ENCODE measurements around the gene CHPF. TPM values are rescaled to one million over a fixed set of nuclear protein-coding genes. Genes with fewer than 3 reads are reported as not detected.

The CHPF gene
- total RNA-seq, 2 experiments from 2014 or later = 24.1 to 33.0 TPM

- POLR2A ChIA-PET = interaction anchor here (3.3 kb wide), 1 partner anchor 51 kb away, joined by 14 read pairs; the partner anchor contains the start of gene STK11IP
- H3K27ac ChIP-seq (ENCODE audit: low read depth, low read length, poor library complexity, severe bottlenecking) = no peak overlapping the region
- CTCF ChIA-PET (ENCODE audit: unreplicated experiment) = no interaction called here
- H2AFZ ChIP-seq (ENCODE audit: low read length) = no peak overlapping the region
- 0 out of 2 replicates have a peak, but pooled peaks cover 4% of the 10 kb centered on the region for H4K20me1 ChIP-seq (ENCODE audit: insufficient read depth, low read length)
- TF ChIP-seq EZH2phosphoT487 (IDR thresholded peaks at IDR 0.05; ENCODE audit: borderline replicate concordance, low read depth, low read length) = no peak
- no peak for TF ChIP-seq CTCF (conservative IDR thresholded peaks at IDR 0.05; ENCODE audit: low read length)
- intact Hi-C loops (cut with micrococcal nuclease; ENCODE audit: unreplicated experiment) = no loop called here
- H3K4me1 ChIP-seq (ENCODE audit: insufficient read depth, low read length, poor library complexity, severe bottlenecking) = no peaks in the 10 kb centered on the region
- DNase-seq (ENCODE audit: low spot score) = no peak
- H3K4me3 ChIP-seq (ENCODE audit: low read depth, low read length, poor library complexity, severe bottlenecking) = no peak overlapping the region
- H3K36me3 ChIP-seq (ENCODE audit: insufficient read depth, low read length) = peaks cover 8% of the 10 kb centered on the region
- H3K79me2 ChIP-seq (ENCODE audit: insufficient read depth, low read depth, low read length) = peaks cover 9% of the 10 kb centered on the region; the same call in 1 of the 2 replicates
- BruUV-seq (replicated peaks) = no TSS peak
- H3K9me2 ChIP-seq (ENCODE audit: insufficient read depth, low read length) = no peaks in the 10 kb centered on the region
- no peaks in the 10 kb centered on the region for H3K9me3 ChIP-seq (ENCODE audit: low read length)
- H3K4me2 ChIP-seq (ENCODE audit: low read length) = no peak overlapping the region
These were observed 2.3 kb upstream of the CHPF start for GRCh38 chr2:219545943-219546352.

GRCh38 chr2:219545295-219545942 is 1.8 kb upstream of the CHPF start:
- intact Hi-C loops (cut with micrococcal nuclease; ENCODE audit: unreplicated experiment) = no loop called here
- ChIA-PET POLR2A (interaction anchor here (3.3 kb wide), 1 partner anchor 52 kb away, joined by 14 read pairs; the partner anchor contains the start of gene STK11IP), CTCF (ENCODE audit: unreplicated experiment) (no interaction called here)
- no TSS peak for BruUV-seq (replicated peaks)
- Histone ChIP-seq H3K36me3 (ENCODE audit: insufficient read depth, low read length) (peaks cover 13% of the 10 kb centered on the region), H3K27ac (ENCODE audit: low read depth, low read length, poor library complexity, severe bottlenecking) (no peak overlapping the region), H3K4me3 (ENCODE audit: low read depth, low read length, poor library complexity, severe bottlenecking) (no peak overlapping the region), H4K20me1 (ENCODE audit: insufficient read depth, low read length) (0 out of 2 replicates have a peak, but pooled peaks cover 5% of the 10 kb centered on the region), H3K4me2 (ENCODE audit: low read length) (no peak overlapping the region), H3K9me3 (ENCODE audit: low read length) (no peaks in the 10 kb centered on the region), H3K9me2 (ENCODE audit: insufficient read depth, low read length) (no peaks in the 10 kb centered on the region), H2AFZ (ENCODE audit: low read length) (no peak overlapping the region), H3K4me1 (ENCODE audit: insufficient read depth, low read length, poor library complexity, severe bottlenecking) (no peaks in the 10 kb centered on the region), H3K79me2 (ENCODE audit: insufficient read depth, low read depth, low read length) (peaks cover 9% of the 10 kb centered on the region; the same call in 1 of the 2 replicates)
- TF ChIP-seq EZH2phosphoT487 (IDR thresholded peaks at IDR 0.05; ENCODE audit: borderline replicate concordance, low read depth, low read length) (no peak), CTCF (conservative IDR thresholded peaks at IDR 0.05; ENCODE audit: low read length) (no peak)
- DNase-seq (ENCODE audit: low spot score) = no peak

GRCh38 chr2:219544567-219544966 is 958 bp upstream of the CHPF start:
- TF ChIP-seq EZH2phosphoT487 (IDR thresholded peaks at IDR 0.05; ENCODE audit: borderline replicate concordance, low read depth, low read length) (no peak), CTCF (conservative IDR thresholded peaks at IDR 0.05; ENCODE audit: low read length) (no peak)
- Histone ChIP-seq H3K4me1 (ENCODE audit: insufficient read depth, low read length, poor library complexity, severe bottlenecking) (no peaks in the 10 kb centered on the region), H4K20me1 (ENCODE audit: insufficient read depth, low read length) (0 out of 2 replicates have a peak, but pooled peaks cover 5% of the 10 kb centered on the region), H3K79me2 (ENCODE audit: insufficient read depth, low read depth, low read length) (peaks cover 9% of the 10 kb centered on the region; the same call in 1 of the 2 replicates), H3K4me2 (ENCODE audit: low read length) (peak overlapping the region; percentile 70), H3K36me3 (ENCODE audit: insufficient read depth, low read length) (peaks cover 13% of the 10 kb centered on the region), H3K27ac (ENCODE audit: low read depth, low read length, poor library complexity, severe bottlenecking) (no peak overlapping the region), H3K9me3 (ENCODE audit: low read length) (no peaks in the 10 kb centered on the region), H3K4me3 (ENCODE audit: low read depth, low read length, poor library complexity, severe bottlenecking) (peak overlapping the region; percentile 80), H3K9me2 (ENCODE audit: insufficient read depth, low read length) (no peaks in the 10 kb centered on the region), H2AFZ (ENCODE audit: low read length) (no peak overlapping the region)
- TSS peak; percentile 48 for BruUV-seq (replicated peaks)
- ChIA-PET POLR2A (interaction anchor here (3.3 kb wide), 1 partner anchor 53 kb away, joined by 14 read pairs; the partner anchor contains the start of gene STK11IP), CTCF (ENCODE audit: unreplicated experiment) (no interaction called here)
- no peak for DNase-seq (ENCODE audit: low spot score)
- intact Hi-C loops (cut with micrococcal nuclease; ENCODE audit: unreplicated experiment) = loop anchor here (5.0 kb wide), 2 partner anchors 157 to 367 kb away; partner anchors contain the start of genes CNPPD1, DNPEP and RETREG2

All from OCI-LY7 (cell line).